K562 (cell line): ENCODE results near the gene PTPMT1.

ENCODE experiments used
- EZH2 ChIP-seq: IDR thresholded peaks from 2 replicates; pipeline ENCODE4 v1.6.1; 2012; ENCODE audit warnings: low read depth, mild to moderate bottlenecking, inconsistent platforms, low read length, borderline replicate concordance
- FOXK2 ChIP-seq, 2 experiments: fragments of 450-650 bp; IDR thresholded peaks in 1 of 2; conservative IDR thresholded peaks in 1 of 2; 2 replicates each; pipeline ENCODE4 v1.6.1; 2016; ENCODE audit warnings: low read depth in 2 of 2, mild to moderate bottlenecking in 1 of 2
- ILF3 ChIP-seq: fragments of 450-650 bp; IDR thresholded peaks from 2 replicates; pipeline ENCODE4 v1.6.1; 2018; ENCODE audit warnings: antibody characterized with exemption, mild to moderate bottlenecking, moderate library complexity, borderline replicate concordance
- MYBL2 ChIP-seq, 2 experiments: fragments of 450-650 bp in 1 of 2; sonication (generic) in 1 of 2; formaldehyde crosslinking in 1 of 2; IDR thresholded peaks; 2 replicates each; pipeline versions ENCODE4 v1.6.1 to v1.8.1; 2017 to 2022; ENCODE audit warnings: borderline replicate concordance in 1 of 2, inconsistent platforms in 1 of 2, low read depth in 1 of 2, mild to moderate bottlenecking in 1 of 2, missing genetic modification reagents in 1 of 2, moderate library complexity in 1 of 2
- POLR2B ChIP-seq: fragments of 450-650 bp; IDR thresholded peaks from 2 replicates; pipeline ENCODE4 v1.6.1; 2018; ENCODE audit warnings: low read depth; ENCODE audit not compliant: partially characterized antibody
- POLR2G ChIP-seq: fragments of 200-400 bp; formaldehyde crosslinking; IDR thresholded peaks from 2 replicates; pipeline ENCODE4 v1.6.1; 2017; ENCODE audit warnings: low read depth, mild to moderate bottlenecking, antibody characterized with exemption, low read length, moderate library complexity
- TCF7L2 ChIP-seq: fragments of 150-350 bp; IDR thresholded peaks from 2 replicates; pipeline ENCODE4 v1.6.1; 2016; ENCODE audit warnings: low read depth, mild to moderate bottlenecking, low read length, moderate library complexity
- TOE1 ChIP-seq, 2 experiments: fragments of 450-650 bp in 1 of 2; sonication (generic) in 1 of 2; formaldehyde crosslinking in 1 of 2; IDR thresholded peaks; 2 replicates each; pipeline versions ENCODE4 v1.7.1 to v1.8.0; 2016 to 2022; ENCODE audit warnings: borderline replicate concordance in 2 of 2, mild to moderate bottlenecking in 2 of 2, antibody characterized with exemption in 1 of 2, inconsistent platforms in 1 of 2, low read depth in 1 of 2, missing genetic modification reagents in 1 of 2, moderate library complexity in 1 of 2
- ZKSCAN8 ChIP-seq: fragments of 200-800 bp; sonication (Bioruptor generic); IDR thresholded peaks from 2 replicates; pipeline ENCODE4 v1.6.1; 2016; ENCODE audit warnings: missing genetic modification characterization, missing compliant biosample characterization
- ZNF263 ChIP-seq: sonication (generic); formaldehyde crosslinking; IDR thresholded peaks from 2 replicates; pipeline ENCODE4 v1.8.0; 2022; ENCODE audit warnings: mild to moderate bottlenecking, missing genetic modification reagents, borderline replicate concordance
- TF ChIP-seq, protein P1 (sequence below), 3 experiments: IDR thresholded peaks in 2 of 3; conservative IDR thresholded peaks in 1 of 3; 2 replicates each; pipeline ENCODE4 v1.5.1; 2011 to 2012; ENCODE audit warnings: low read length in 3 of 3, mild to moderate bottlenecking in 3 of 3, control low read depth in 2 of 3, improper control_type of control experiment in 1 of 3, inconsistent platforms in 1 of 3, low read depth in 1 of 3, mixed read lengths in 1 of 3, moderate library complexity in 1 of 3; ENCODE audit not compliant: insufficient read depth in 2 of 3
- TF ChIP-seq, protein P2 (sequence below), 2 experiments: fragments of 450-650 bp in 1 of 2; sonication (generic) in 1 of 2; formaldehyde crosslinking in 1 of 2; IDR thresholded peaks in 1 of 2; conservative IDR thresholded peaks in 1 of 2; 2 replicates each; pipeline versions ENCODE4 v1.6.1 to v1.8.1; 2016 to 2023; ENCODE audit warnings: mild to moderate bottlenecking in 2 of 2, moderate library complexity in 2 of 2, inconsistent platforms in 1 of 2, missing genetic modification reagents in 1 of 2
- TF ChIP-seq, protein P3 (sequence below): fragments of 250-450 bp; sonication (Bioruptor Pico); IDR thresholded peaks from 2 replicates; pipeline ENCODE4 v1.4.0; 2020; ENCODE audit warnings: mild to moderate bottlenecking, moderate library complexity
- TF ChIP-seq, protein P4 (sequence below): sonication (generic); formaldehyde crosslinking; IDR thresholded peaks from 2 replicates; pipeline ENCODE4 v1.8.1; 2023; ENCODE audit warnings: mild to moderate bottlenecking, missing genetic modification reagents

DNA sequence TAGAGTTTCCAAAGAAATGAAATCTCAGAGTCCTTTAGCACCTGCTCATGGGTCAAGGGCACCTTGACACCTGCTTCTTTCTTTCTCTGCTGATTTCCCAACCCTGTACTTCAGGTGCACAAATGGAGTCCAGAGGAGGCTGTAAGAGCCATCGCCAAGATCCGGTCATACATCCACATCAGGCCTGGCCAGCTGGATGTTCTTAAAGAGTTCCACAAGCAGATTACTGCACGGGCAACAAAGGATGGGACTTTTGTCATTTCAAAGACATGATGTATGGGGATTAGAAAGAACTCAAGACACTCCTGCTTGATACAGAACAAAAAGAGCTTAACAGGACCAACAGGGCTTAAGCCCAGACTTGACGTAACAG lies 5.9 kb downstream of the PTPMT1 start:
- no peak for TF ChIP-seq ZNF263 (CRISPR knock-in tag)
- TF ChIP-seq TCF7L2: no peak
- TF ChIP-seq, protein P1, sequence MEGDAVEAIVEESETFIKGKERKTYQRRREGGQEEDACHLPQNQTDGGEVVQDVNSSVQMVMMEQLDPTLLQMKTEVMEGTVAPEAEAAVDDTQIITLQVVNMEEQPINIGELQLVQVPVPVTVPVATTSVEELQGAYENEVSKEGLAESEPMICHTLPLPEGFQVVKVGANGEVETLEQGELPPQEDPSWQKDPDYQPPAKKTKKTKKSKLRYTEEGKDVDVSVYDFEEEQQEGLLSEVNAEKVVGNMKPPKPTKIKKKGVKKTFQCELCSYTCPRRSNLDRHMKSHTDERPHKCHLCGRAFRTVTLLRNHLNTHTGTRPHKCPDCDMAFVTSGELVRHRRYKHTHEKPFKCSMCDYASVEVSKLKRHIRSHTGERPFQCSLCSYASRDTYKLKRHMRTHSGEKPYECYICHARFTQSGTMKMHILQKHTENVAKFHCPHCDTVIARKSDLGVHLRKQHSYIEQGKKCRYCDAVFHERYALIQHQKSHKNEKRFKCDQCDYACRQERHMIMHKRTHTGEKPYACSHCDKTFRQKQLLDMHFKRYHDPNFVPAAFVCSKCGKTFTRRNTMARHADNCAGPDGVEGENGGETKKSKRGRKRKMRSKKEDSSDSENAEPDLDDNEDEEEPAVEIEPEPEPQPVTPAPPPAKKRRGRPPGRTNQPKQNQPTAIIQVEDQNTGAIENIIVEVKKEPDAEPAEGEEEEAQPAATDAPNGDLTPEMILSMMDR (IDR thresholded peaks at IDR 0.05 in 2 of 3, conservative IDR thresholded peaks at IDR 0.05 in 1 of 3; ENCODE audit: insufficient read depth in 2 of 3, low read depth in 1 of 3, low read length in 3 of 3): no peak
- no peak for TF ChIP-seq ZKSCAN8
- TF ChIP-seq, protein P2, sequence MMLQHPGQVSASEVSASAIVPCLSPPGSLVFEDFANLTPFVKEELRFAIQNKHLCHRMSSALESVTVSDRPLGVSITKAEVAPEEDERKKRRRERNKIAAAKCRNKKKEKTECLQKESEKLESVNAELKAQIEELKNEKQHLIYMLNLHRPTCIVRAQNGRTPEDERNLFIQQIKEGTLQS (IDR thresholded peaks at IDR 0.05): no peak
- TF ChIP-seq, protein P2 (CRISPR knock-in tag; conservative IDR thresholded peaks at IDR 0.05): no peak
- TF ChIP-seq MYBL2 (IDR thresholded peaks at IDR 0.05; ENCODE audit: low read depth): no peak
- no peak for TF ChIP-seq MYBL2 (CRISPR knock-in tag; IDR thresholded peaks at IDR 0.05; ENCODE audit: borderline replicate concordance)
- TF ChIP-seq ILF3: no peak
- no peak for TF ChIP-seq EZH2
- TF ChIP-seq TOE1 (IDR thresholded peaks at IDR 0.05; ENCODE audit: borderline replicate concordance): no peak
- no peak for TF ChIP-seq TOE1 (CRISPR knock-in tag; IDR thresholded peaks at IDR 0.05; ENCODE audit: borderline replicate concordance, low read depth)
- no peak for TF ChIP-seq POLR2B
- TF ChIP-seq, protein P3, sequence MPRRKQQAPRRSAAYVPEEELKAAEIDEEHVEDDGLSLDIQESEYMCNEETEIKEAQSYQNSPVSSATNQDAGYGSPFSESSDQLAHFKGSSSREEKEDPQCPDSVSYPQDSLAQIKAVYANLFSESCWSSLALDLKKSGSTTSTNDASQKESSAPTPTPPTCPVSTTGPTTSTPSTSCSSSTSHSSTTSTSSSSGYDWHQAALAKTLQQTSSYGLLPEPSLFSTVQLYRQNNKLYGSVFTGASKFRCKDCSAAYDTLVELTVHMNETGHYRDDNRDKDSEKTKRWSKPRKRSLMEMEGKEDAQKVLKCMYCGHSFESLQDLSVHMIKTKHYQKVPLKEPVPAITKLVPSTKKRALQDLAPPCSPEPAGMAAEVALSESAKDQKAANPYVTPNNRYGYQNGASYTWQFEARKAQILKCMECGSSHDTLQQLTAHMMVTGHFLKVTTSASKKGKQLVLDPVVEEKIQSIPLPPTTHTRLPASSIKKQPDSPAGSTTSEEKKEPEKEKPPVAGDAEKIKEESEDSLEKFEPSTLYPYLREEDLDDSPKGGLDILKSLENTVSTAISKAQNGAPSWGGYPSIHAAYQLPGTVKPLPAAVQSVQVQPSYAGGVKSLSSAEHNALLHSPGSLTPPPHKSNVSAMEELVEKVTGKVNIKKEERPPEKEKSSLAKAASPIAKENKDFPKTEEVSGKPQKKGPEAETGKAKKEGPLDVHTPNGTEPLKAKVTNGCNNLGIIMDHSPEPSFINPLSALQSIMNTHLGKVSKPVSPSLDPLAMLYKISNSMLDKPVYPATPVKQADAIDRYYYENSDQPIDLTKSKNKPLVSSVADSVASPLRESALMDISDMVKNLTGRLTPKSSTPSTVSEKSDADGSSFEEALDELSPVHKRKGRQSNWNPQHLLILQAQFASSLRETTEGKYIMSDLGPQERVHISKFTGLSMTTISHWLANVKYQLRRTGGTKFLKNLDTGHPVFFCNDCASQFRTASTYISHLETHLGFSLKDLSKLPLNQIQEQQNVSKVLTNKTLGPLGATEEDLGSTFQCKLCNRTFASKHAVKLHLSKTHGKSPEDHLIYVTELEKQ (CRISPR knock-in tag): no peak
- TF ChIP-seq FOXK2 (conservative IDR thresholded peaks at IDR 0.05 in 1 of 2, IDR thresholded peaks at IDR 0.05 in 1 of 2; ENCODE audit: low read depth in 2 of 2): no peak
- no peak for TF ChIP-seq POLR2G
- TF ChIP-seq, protein P4, sequence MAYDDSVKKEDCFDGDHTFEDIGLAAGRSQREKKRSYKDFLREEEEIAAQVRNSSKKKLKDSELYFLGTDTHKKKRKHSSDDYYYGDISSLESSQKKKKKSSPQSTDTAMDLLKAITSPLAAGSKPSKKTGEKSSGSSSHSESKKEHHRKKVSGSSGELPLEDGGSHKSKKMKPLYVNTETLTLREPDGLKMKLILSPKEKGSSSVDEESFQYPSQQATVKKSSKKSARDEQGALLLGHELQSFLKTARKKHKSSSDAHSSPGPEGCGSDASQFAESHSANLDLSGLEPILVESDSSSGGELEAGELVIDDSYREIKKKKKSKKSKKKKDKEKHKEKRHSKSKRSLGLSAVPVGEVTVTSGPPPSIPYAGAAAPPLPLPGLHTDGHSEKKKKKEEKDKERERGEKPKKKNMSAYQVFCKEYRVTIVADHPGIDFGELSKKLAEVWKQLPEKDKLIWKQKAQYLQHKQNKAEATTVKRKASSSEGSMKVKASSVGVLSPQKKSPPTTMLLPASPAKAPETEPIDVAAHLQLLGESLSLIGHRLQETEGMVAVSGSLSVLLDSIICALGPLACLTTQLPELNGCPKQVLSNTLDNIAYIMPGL (CRISPR knock-in tag): no peak
